Glomerular visceral epithelial cell (primary cell): ENCODE measurements around the gene CAPN2.

Experiments
- DNase-seq: peaks from one replicate; pipeline ENCODE4 v3.0.0-alpha.2; 2016; ENCODE audit errors: extremely low spot score

CAPN2 gene

GRCh38 chr1:223702735-223703667 lies 9.3 kb upstream of the CAPN2 start:
- peak; percentile 81 for DNase-seq

- DNase-seq: no peak
These were observed 8.7 kb upstream of the CAPN2 start for GRCh38 chr1:223703668-223704013.

- DNase-seq: peak; percentile 67
These were observed 7.1 kb upstream of the CAPN2 start for GRCh38 chr1:223704921-223705878.

GRCh38 chr1:223706077-223706973 lies 6.0 kb upstream of the CAPN2 start:
- peak; percentile 92 for DNase-seq

- DNase-seq: peak; percentile 97
These were observed 4.9 kb upstream of the CAPN2 start for GRCh38 chr1:223707256-223708000.

GRCh38 chr1:223708001-223708359 lies 4.4 kb upstream of the CAPN2 start:
- no peak for DNase-seq

- no peak for DNase-seq
These were observed 3.6 kb upstream of the CAPN2 start for GRCh38 chr1:223708651-223709268.

- no peak for DNase-seq
These were observed 2.7 kb upstream of the CAPN2 start for GRCh38 chr1:223709598-223709997.

- DNase-seq: no peak
These were observed 1.9 kb upstream of the CAPN2 start for GRCh38 chr1:223710179-223711133.

- peak; percentile 53 for DNase-seq
These were observed 1.2 kb upstream of the CAPN2 start for GRCh38 chr1:223711173-223711572.

GRCh38 chr1:223711747-223712193 lies 569 bp upstream of the CAPN2 start:
- no peak for DNase-seq

GRCh38 chr1:223712850-223713474 lies 623 bp downstream of the CAPN2 start:
- DNase-seq: no peak

- no peak for DNase-seq
These were observed 1.4 kb downstream of the CAPN2 start for GRCh38 chr1:223713546-223714420.

- no peak for DNase-seq
These were observed 2.0 kb downstream of the CAPN2 start for GRCh38 chr1:223714421-223714724.

GRCh38 chr1:223714849-223715603 lies 2.7 kb downstream of the CAPN2 start:
- peak; percentile 92 for DNase-seq

GRCh38 chr1:223715604-223716172 lies 3.3 kb downstream of the CAPN2 start:
- no peak for DNase-seq
